Stimulated activated CD8-positive, alpha-beta memory T cell treated with anti-CD3 and anti-CD28 coated beads, Interleukin-12 subunit alpha, Interleukin-12 subunit beta, amount 100 ng/mL, for 1 hour (primary cell): ENCODE data around the gene PHF21A.

Experiments used
- DNase-seq: peaks from one replicate; pipeline ENCODE4 v3.0.0-alpha.2; 2020; ENCODE audit warnings: low read depth

The PHF21A gene

DNA sequence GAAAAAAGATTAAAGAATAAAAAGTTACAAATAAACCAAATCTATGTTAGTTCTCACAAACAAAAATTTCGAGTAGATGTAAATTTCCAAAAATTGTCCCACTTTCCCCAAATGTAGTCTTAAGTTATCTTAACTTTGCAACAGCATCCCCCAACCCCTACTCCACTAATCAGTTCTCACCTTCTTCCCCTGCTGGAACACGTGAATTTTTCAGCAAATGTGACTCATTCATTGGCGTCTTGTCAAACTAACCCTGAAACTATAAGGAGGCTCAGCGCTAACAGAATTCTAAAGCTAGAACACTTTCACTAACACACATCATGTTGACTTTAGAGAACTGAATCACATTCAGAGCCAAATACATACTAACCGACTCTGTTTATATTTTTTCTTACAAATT is 46.1 kb downstream of the PHF21A start:
- DNase-seq, result no peak

DNA sequence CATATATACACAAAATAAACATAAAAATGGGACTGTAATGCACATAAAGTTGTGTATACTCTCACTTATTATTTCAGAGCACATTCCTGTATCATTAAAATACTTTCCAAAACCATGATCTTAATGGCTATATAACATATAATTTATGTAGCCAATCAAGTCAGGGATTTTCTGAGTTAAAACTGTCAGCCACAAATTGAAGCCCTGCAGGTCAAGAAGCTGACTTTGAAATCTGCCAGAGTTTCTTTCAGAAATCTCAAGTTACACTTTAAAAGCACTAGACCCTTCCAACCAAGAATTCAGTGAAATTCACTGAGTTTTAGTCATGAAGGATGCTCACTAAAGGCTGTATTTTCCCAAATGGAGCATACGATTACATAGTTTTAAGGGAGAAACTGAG is 47.6 kb downstream of the PHF21A start:
- DNase-seq, result no peak

DNA sequence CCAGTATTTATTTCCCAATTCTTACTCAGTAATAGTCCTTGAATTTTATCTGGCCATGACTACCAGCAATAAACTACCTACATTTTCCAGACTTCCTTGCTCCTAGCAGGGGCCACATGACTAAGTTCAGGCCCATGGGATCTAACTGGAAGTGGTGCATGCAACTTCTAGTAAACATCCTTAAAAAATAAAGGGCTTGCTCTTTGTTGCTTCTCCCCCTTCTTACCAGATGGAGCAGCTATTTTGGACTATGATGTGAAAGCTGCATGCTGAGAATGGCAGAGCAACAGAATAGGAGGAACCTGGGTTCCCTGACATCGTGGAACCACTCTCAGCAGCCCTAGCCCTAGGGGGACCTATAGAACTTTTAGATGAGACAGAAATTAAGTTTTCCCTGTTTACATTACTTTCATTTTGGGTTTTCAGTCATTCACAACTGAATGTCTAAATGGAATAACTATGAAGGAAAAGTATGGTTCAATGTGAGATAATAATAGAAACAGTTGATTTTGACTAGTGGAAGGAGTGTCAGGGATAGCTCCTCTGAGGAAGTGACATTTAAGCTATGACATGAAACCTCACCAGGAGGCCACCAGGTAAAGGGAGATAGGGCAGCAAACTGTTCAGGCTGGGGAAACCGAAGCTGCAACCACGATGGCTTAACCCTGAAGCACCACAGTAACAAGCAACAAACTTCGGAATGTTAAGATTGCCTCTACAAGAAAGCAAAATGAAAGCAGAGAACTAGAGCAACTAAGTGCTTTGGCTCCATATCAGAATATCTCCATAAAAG is 48.9 kb downstream of the PHF21A start:
- no peak for DNase-seq

DNA sequence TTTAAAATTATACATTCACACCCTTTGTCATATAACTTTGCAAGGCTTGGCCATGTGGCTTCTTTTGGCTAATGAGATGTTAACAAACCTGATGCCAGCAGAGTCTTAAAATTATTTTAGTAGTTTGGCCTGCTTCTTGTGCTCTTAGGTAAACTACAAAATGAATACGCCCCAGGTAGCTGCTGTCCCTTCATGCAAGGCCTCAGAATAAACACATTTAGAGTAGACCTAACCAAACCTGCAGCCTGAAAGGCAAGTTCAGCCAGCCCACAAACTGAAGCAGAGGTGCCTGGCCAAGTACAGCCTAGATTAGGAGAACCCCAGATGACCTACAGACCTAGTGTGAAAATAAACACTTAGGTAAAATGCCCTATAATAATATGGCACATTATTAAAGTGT is 50.2 kb downstream of the PHF21A start:
- DNase-seq, result no peak

DNA sequence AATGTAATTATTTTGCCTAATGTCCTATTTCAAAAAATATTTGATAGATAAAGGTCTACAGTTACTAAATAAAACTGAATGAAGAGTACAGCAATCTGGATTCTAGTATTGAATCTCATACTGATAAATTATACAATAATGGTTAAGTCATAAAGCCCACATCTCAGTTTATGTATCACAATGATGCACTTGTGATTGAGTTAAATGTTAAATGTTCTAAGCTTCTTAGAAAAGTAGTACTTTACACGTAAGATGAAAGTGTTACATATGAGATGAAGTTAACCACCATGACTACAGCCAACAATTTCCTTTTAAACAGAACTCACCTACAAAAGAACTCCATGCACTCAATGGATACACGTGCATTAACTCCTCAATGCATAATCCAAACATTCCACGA is 51.7 kb downstream of the PHF21A start:
- no peak for DNase-seq

DNA sequence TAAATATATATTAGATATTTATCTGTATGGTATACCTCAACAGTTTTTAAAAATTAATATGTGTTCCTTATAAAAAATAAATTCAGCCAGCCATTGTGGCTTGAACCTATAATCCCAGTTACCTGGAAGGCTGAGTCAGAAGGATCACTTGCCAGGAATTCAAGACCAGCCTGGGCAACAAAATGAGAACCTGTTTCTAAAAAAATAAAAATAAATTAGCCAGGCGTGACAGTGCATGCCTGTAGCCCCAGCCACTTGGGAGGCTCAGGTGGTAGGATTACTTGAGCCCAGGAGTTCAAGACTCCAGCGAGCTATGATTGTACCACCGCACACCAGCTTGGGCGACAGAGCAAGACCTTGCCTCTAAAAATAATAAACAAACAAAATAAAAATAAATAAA is 54.9 kb downstream of the PHF21A start:
- DNase-seq, result no peak

DNA sequence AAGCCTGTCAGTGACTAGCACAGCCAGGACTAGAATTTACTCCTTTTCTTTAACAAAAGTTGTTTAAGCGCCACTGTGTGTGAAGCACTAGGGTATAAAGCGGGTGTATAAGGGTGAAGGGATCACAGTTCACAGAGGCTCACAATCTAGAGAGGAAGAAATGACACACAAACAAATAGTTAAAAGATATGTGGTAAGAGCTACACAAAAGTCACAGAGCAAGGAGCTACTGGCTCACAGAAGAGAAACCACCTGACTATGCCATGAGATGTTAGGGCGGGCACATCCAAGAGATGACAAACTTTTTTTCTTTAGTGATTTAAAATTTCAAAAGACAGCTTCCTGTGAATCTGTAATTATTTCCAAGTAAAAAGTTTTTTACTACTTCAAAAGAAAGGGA is 55.6 kb downstream of the PHF21A start:
- DNase-seq, result no peak

DNA sequence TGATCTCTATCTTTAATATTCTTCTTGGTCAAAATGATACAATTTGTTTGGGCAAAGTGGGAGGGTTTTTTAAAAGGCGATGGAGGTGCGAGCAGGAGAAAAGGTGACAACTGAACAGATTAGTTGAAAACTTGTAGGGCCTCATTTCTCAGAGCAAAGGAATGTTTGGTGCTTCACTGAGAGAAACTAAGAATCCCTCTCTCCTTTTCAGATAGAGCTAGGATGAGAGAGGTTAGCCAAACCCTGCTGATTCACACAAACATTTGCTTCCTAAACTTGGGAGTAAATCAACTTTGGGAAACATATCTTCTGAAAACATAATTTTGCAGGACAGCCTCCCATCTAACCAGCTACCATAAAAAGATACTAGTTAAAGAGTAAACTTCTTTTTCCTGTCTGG is 57.0 kb downstream of the PHF21A start:
- no peak for DNase-seq

DNA sequence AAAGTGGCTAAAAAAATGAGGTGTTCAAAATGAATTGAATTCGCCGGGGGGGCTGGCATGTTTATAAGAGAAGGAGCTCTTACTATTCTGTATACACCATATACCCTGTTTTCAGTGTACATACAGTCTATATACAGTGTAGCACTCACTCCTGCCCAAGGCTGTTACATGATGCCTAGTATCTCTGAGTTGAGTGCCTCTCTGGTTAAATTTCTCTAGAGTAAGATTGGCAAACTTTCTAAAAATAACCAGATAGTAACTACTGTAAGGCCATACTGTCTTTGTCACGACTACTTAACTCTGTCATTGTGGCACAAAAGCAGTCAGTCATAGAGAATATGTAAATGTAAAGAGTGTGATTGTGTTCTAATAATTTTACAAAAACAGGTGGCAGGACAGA is 58.1 kb downstream of the PHF21A start:
- no peak for DNase-seq

DNA sequence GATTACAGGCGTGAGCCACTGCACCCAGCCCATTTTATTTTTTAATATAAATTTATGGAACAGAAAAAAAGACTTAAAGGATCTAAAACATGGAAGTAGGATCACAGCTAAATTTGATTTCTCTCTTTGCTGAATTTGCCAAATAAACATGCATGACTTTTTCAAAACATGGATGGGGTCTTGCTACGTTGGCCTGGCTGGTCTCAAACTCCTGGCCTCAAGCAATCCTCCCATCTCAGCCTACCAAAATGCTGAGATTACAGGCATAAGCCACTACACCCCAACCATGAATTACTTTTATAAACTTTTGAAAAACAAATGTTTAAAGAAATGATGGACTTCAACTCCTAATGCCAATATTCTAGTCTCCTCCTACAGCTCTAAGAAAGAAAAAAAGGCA is 61.2 kb downstream of the PHF21A start:
- DNase-seq, result no peak

DNA sequence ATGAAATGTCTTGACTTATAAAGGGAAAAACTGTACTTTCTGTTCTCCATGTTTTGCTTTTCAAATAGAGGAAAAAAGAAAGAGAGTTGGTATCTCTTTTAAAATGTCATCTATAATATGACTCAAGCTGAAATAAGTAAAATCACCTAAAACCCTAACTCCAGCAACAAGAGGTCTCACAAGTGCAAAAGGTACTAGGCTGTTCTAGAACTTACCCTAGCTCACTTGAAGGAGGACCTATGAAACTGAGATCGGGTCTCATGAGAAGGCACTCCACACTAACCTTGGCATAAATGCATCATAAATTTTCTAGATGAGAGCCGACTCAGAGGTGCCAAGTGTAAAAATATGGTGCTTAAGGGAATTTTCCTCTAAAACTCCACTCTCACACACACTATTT is 63.8 kb downstream of the PHF21A start:
- no peak for DNase-seq

DNA sequence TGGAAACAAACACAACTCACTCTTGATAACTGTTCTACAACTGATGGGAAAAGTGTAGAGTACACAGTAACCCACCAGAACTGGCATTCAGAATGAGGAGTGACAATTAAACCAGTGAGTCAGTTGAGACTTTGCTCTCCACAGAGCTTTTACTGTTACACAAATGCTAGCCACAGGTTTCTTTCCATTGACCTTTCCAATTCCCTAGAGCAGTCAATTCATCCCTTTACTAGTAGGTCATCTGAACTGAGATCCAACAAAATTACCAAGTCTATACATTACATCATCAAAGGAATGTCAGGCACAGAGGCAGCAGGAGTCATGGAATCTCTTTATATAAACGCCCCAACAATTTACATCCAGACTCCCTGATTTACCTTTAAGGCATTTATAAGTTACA is 65.9 kb downstream of the PHF21A start:
- DNase-seq, result no peak

DNA sequence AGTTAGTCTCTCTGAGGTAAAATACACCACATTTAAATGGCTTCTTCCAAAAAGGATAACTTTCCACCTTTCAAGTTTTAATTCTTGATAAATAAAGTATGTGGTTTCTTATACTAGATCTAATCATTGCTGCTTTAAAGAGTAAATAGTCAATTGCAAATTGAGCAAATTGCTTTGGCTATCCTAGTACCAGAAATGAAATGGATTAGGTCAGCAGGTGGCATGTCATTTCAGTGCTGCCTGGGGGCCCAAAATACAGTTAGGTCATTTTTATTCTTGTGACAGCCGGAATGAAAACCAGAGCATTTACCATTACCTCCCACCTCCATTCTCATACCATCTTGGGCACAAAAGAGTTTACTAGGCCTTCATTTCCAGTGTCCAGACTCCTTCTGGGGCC is 70.2 kb downstream of the PHF21A start:
- no peak for DNase-seq

DNA sequence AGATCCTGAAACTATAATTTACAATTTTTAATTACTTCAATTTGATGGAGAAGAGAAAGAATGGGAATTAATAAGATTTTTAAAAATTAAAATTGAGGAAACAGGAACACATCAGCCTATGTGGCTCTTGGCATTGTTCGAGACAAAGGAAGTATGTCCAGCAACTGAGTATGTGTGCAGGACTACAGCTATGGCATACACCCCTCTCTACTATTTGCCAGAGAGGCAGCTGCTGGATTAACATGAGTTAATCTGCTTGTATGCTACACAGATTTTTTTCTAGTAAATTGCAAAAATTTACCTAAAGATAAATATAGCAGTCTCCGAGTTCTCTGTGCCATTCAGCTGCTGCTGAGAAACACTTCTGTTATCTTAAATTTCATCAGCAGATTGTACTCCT is 70.6 kb downstream of the PHF21A start:
- DNase-seq, result no peak

DNA sequence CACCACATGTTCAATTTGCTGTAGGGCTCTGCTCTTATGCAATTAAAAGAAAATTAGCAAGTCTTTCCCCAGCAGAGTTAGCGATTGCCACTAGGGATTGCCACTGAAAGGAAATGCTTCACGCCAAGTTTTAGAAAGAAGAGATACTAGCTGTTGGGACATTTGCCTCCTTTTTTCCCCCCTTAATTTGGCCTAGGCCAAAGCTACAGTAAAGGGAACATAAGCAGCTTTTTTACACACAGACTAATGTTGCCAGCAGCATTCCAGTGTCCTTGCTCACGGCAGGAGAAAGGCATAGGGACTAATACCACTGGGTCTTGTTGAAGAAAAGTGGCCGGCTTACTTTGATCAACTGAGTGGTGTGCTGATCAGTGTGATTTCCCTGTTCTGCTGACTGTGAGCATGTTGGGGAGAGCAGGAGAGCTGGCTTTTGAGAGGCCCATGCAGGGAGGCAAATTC is 71.2 kb downstream of the PHF21A start:
- no peak for DNase-seq

DNA sequence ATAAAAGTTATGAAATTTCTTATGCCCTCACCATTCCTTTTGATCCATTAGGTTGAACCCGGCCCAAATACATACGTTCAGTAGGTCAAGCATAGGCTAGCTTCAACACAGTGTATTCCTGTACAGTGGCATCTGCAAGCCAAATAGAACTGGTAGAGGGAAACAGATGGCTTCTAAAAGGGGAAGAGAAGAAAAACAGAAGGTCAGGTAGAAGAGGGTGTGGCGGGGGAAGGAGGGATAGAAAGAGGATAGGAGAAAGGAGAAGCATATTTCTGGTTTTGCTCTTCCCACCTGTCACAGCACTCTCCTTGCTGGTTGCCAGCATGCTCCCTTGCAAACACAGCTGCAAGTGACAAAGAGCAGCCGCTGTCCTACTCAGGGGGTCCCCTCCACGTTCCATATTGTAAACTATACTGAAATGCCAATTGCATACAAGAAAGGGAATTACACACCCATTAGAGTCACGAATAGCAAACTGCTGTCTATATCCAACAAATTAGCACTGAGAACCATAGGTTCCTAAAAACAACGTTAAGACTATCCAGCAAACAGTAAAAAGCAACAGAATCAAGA is 71.8 kb downstream of the PHF21A start:
- DNase-seq, result no peak

DNA sequence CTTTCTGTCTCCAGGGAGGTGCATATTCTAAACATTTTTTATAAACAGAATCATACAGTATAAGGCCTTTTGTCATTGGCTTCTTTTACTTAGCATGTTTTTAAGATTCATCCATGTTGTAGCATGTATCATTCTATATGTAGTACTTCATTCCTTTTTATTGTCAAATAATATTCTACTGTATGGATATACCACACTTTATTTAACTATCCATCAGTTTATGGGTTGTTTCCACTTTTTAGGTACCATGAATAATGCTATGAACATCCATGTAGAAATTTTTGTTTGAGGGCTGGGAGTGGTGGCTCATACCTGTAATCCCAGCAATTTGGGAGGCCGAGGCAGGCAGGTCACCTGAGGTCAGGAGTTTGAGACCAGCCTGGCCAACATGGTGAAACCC is 73.1 kb downstream of the PHF21A start:
- DNase-seq, result no peak

DNA sequence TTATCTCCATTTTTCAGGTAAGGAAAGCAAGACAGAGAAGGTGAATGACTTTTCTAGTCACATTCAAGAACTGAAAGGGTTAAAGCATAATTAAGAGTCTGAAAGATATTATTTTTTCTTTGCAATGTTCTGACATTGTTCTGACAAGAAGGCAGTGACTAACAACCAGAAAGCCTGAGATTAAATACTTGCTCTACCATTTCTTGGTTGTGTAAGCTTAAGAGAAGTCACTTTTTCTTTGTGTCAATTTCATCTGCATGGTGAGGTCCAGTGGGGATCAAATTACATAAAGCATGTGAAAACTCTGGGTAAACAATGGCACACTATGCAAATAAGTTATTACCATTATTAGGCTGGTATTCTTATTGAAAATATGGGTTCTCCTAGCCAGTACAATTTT is 73.7 kb downstream of the PHF21A start:
- no peak for DNase-seq

DNA sequence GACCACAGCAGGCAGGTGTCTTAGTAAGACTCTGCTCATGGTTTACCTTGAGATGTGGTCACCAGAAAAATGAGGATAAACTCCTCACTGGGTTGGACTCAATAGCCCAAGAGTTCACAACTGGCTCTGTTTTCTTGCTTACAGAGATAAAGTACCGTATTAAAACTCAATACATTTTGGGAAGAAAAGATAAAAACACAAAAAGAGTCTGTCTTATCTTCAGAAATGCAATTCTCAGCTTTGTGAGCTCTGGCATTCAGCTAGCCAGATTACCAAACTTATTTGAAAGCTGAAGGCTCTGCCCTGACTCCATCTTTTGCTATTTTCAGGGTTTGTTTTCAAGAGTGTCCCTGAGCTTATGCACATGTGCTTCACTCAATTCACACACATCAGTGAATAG is 75.4 kb downstream of the PHF21A start:
- no peak for DNase-seq

DNA sequence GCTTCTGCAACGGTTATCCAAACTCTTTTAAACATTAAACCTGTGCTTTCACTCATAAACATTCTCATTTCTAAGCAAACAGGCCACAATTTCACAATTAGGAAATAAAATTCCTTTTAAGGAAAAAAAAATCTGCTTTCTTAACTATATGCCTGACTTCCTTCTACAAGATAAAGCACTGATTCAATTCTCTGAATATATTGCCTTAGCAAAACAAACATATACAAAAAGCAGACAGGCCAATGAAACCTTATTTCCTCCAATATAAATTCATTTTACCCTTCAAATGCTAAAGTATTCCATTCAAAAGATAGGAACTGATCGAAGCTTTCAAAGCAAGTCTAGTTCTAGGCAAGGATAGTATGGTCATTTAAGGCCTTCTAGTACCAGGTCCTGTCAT is 76.7 kb downstream of the PHF21A start:
- DNase-seq, result no peak

DNA sequence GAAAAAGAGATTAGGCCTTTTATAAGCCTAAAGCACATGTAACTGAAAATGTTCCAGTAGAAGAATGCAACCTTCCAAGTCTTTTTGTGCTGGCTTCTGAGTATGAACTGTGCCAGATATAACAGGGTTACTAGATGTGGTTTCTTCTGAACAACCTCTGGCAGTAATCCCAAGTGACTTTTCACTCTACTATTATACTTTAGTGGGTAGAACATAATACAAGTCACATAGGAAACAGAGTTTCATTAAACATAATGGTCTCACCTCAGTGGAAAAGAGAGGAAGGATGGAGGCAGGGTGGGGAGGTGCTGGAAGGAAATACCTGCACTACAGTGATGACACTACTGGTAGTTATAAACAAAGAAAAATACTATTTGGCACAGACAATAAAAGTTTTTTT is 81.3 kb downstream of the PHF21A start:
- no peak for DNase-seq

DNA sequence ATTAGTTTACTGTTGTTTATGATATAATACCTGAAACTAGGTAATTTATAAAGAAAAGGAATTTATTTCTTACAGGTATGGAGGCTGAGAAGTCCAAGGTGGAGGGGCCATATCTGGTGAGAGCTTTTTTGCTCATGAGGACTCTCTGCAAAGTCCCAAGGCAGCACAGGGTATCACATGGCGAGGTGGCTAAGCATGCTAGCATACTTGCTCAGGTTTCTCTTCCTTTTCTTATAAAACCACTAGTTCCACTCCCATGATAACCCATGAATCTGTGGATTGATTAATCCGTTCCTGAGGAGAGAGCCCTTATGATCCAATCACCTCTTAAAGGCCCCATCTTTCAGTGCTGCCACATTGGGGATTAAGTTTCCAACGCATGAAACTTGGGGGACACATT is 82.7 kb downstream of the PHF21A start:
- no peak for DNase-seq

DNA sequence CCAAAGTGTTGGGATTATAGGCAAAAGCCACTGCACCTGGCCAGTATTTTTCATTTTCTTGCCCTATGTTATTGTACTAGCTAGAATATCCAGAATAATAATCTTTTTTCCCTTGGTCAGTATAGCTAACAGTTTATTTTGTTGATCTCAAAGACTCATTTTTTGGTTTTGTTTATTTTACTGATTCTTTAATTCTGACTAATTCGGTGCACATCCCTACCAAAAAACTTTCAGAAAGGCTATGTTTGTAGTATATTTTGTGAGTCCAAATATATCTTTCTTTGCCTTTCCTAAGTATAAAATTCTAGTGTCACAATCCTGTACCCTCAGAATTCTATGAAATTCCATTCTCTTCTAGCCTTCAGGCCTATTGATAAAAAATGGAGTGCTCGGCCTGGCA is 84.3 kb downstream of the PHF21A start:
- DNase-seq, result no peak

DNA sequence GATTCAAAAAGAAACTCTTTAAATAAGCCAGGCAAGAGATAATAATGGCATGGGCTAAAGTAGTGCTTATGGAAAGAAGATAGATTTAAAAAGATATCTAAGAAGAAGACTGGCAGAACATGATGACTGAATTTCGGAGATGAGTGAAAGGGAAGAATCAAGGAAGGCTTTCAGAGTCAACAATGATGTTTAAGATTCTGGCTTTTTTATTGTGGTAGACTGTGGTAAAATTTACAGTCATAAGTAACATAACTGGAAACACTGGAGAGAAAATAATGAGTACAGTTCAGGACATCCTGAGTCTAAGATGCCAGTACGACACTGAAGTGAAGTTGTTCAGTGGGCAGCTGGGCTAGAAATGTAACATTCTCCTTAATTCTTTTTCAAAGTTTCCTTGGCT is 85.2 kb downstream of the PHF21A start:
- no peak for DNase-seq
